Panc1 (cell line): ENCODE results near the gene EHBP1L1. TPM values are rescaled to one million over a fixed set of nuclear protein-coding genes. Genes with fewer than 3 reads are reported as not detected.
A peak's percentile ranks its signal among the peaks of the same experiment; 100 is the strongest.

Experiments
- ATAC-seq: fragments of 200-7000 bp; cut with Tn5 transposase; 2 replicates; pipeline ENCODE4 v1.9.1; 2020; ENCODE audit warnings: mild to moderate bottlenecking, moderate library complexity
- BruUV-seq: library from RNA; stranded (reverse); fragments of 400-500 nt; replicated peaks from 2 replicates; lab custom pipeline; 2021; lab: Mats Ljungman, UMichigan
- CTCF ChIA-PET: fragments of 300-600 bp; sonication (Branson Sonifier 250); formaldehyde crosslinking; loops from one replicate; lab custom pipeline; 2022; ENCODE audit warnings: antibody characterized with exemption; lab: Charles Lee
- POLR2A ChIA-PET: fragments of 300-600 bp; sonication (Branson Sonifier 250); formaldehyde crosslinking; loops from one replicate; lab custom pipeline; 2022; ENCODE audit warnings: antibody characterized with exemption; lab: Charles Lee
- DNase-seq: peaks from one replicate; pipeline ENCODE4 v3.0.0-alpha.2; 2010; ENCODE audit warnings: low read depth, low spot score
- H3K27ac ChIP-seq: 2 replicates; pipeline ENCODE4 v1.5.1; 2011; ENCODE audit warnings: mild to moderate bottlenecking, low read length, inconsistent platforms
- H3K27me3 ChIP-seq: fragments of 200-500 bp; sonication (Bioruptor generic); 2 replicates; pipeline ENCODE4 v1.6.0; 2014; ENCODE audit warnings: low read length, inconsistent platforms; ENCODE audit not compliant: control insufficient read depth, insufficient read depth
- H3K36me3 ChIP-seq: fragments of 200-500 bp; sonication (Bioruptor generic); 2 replicates; pipeline ENCODE4 v1.5.1; 2014; ENCODE audit warnings: inconsistent platforms, mild to moderate bottlenecking, low read length, moderate library complexity; ENCODE audit not compliant: control insufficient read depth, insufficient read depth
- H3K4me1 ChIP-seq: 2 replicates; pipeline ENCODE4 v1.5.1; 2011; ENCODE audit warnings: inconsistent platforms, mild to moderate bottlenecking, low read length, moderate library complexity; ENCODE audit not compliant: control insufficient read depth, insufficient read depth
- H3K4me3 ChIP-seq, 2 experiments: 2 replicates each; pipeline ENCODE4 v1.5.1; 2011 to 2012; ENCODE audit warnings: low read depth in 2 of 2, low read length in 2 of 2, mild to moderate bottlenecking in 2 of 2, inconsistent platforms in 1 of 2, moderate library complexity in 1 of 2
- H3K9me3 ChIP-seq: fragments of 200-500 bp; sonication (Bioruptor generic); 2 replicates; pipeline ENCODE4 v1.5.1; 2014; ENCODE audit warnings: low read depth, mild to moderate bottlenecking, inconsistent platforms, low read length, moderate library complexity; ENCODE audit not compliant: control insufficient read depth, insufficient read depth
- POLR2AphosphoS5 ChIP-seq: IDR thresholded peaks from 2 replicates; pipeline ENCODE4 v1.6.1; 2012; ENCODE audit warnings: mild to moderate bottlenecking, low read depth, low read length, moderate library complexity
- SIN3A ChIP-seq: IDR thresholded peaks from 2 replicates; pipeline ENCODE4 v1.6.1; 2012; ENCODE audit warnings: low read depth, mild to moderate bottlenecking, low read length, moderate library complexity, borderline replicate concordance; ENCODE audit not compliant: insufficient read depth
- TCF7L2 ChIP-seq: IDR thresholded peaks from 2 replicates; pipeline ENCODE4 v1.6.1; 2011; ENCODE audit warnings: mild to moderate bottlenecking, low read depth, low read length, inconsistent platforms
- in situ Hi-C: cut with HindIII; loops from 2 replicates; pipeline ENCODE4 v1.10.0; 2016; ENCODE audit warnings: low sequenced_read_pairs, low pct_unique_long_range_greater_than_20kb
- intact Hi-C: fragments of 100-400 bp; cut with micrococcal nuclease; formaldehyde crosslinking; loops from one replicate; pipeline ENCODE4 v1.10.0; 2022; ENCODE audit not compliant: unreplicated experiment
- total RNA-seq: library from RNA; stranded (reverse); gene quantifications from one replicate; pipeline ENCODE4 v1.2.1, GENCODE V29; 2021; ENCODE audit not compliant: unreplicated experiment
- TF ChIP-seq, protein P1 (sequence below): fragments of 450-650 bp; IDR thresholded peaks from 2 replicates; pipeline ENCODE4 v1.5.1; 2017; ENCODE audit warnings: mild to moderate bottlenecking
- TF ChIP-seq, protein P2 (sequence below), 2 experiments: IDR thresholded peaks; 2 replicates each; pipeline ENCODE4 v1.6.1; 2011 to 2012; ENCODE audit warnings: low read depth in 2 of 2, control low read depth in 1 of 2, low read length in 1 of 2, mild to moderate bottlenecking in 1 of 2, moderate library complexity in 1 of 2; ENCODE audit not compliant: insufficient read depth in 1 of 2

EHBP1L1 gene
- total RNA-seq, 1 experiment from 2014 or later = 108 TPM

DNA sequence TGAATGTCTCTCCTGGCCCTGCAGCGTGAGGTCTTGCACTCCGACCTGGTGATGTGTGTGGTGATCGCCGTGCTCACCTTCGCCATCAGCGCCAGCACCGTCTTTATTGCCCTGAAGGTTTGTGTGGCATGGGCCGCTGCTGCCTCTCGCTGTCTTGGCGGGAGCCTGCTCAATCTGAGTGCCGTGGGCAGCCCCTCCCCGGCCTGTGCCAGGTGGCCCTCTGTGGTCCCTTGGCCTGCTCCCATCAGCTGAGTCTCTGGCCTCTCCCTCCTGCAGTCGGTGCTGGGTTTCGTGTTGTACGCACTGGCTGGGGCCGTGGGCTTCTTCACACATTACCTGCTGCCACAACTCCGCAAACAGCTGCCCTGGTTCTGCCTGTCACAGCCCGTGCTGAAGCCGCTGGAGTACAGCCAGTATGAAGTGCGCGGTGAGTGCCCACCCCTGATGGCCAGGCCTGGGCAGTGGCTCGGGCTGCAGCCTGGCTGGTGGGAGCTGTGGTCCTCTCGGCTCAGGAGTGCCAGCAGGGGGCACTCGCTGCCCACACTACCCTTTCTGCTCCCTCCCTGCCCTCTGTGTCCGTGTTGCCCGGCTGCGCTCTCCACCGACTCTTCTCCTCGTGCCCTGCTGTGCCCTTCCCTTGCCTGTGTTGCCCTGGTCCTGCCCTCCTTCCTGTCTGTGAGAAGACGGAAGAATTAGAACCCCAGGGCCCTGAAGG lies 49.9 kb downstream of the EHBP1L1 start:
- Histone ChIP-seq H3K4me1 (no peaks in the 10 kb centered on the region), H3K27me3 (no peaks in the 10 kb centered on the region), H3K4me3 (no peak overlapping the region), H3K27ac (no peak overlapping the region), H3K36me3 (peaks cover 14% of the 10 kb centered on the region), H3K9me3 (no peaks in the 10 kb centered on the region)
- peak; percentile 80 for ATAC-seq
- BruUV-seq = no TSS peak
- no peak for DNase-seq
- intact Hi-C loops (no loop called here), in situ Hi-C loops (no loop called here)
- ChIA-PET CTCF (interaction anchor here (0.6 to 1.1 kb wide), 2 partner anchors 38 to 54 kb away, joined by 3 read pairs; no protein-coding TSS in a partner anchor), POLR2A (no interaction called here)
- TF ChIP-seq POLR2AphosphoS5 (0 out of 2 replicates have a peak, but pooled peaks have one; percentile 2), SIN3A (no peak)
- TF ChIP-seq, protein P1, sequence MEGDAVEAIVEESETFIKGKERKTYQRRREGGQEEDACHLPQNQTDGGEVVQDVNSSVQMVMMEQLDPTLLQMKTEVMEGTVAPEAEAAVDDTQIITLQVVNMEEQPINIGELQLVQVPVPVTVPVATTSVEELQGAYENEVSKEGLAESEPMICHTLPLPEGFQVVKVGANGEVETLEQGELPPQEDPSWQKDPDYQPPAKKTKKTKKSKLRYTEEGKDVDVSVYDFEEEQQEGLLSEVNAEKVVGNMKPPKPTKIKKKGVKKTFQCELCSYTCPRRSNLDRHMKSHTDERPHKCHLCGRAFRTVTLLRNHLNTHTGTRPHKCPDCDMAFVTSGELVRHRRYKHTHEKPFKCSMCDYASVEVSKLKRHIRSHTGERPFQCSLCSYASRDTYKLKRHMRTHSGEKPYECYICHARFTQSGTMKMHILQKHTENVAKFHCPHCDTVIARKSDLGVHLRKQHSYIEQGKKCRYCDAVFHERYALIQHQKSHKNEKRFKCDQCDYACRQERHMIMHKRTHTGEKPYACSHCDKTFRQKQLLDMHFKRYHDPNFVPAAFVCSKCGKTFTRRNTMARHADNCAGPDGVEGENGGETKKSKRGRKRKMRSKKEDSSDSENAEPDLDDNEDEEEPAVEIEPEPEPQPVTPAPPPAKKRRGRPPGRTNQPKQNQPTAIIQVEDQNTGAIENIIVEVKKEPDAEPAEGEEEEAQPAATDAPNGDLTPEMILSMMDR = no peak; the same call in 1 of the 2 replicates

DNA sequence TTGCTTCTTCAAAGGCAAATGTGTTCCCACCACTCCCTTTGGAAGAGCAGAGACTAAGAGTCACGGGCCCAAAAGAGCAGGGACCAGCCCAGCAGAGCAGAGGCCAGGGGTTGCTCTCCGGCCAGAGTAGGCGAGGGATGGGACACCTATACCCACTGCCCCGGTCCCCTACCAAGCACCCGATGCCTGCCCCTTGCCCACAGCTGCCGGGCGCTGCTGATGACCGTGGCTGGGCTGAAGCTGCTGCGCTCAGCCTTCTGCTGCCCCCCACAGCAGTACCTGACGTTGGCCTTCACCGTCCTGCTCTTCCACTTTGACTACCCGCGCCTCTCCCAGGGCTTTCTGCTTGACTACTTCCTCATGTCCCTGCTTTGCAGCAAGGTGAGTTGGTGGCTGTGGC lies 51.3 kb downstream of the EHBP1L1 start:
- H3K27me3 ChIP-seq = no peaks in the 10 kb centered on the region
- H3K9me3 ChIP-seq = no peaks in the 10 kb centered on the region
- in situ Hi-C loops (no loop called here), intact Hi-C loops (no loop called here)
- peaks cover 14% of the 10 kb centered on the region for H3K36me3 ChIP-seq
- POLR2A ChIA-PET = interaction anchor here (1.6 kb wide), 1 partner anchor 11 kb away, joined by 3 read pairs; the partner anchor contains the start of gene SIPA1
- ATAC-seq = no peak
- H3K4me1 ChIP-seq = no peaks in the 10 kb centered on the region
- no TSS peak for BruUV-seq
- no peak overlapping the region for H3K27ac ChIP-seq
- H3K4me3 ChIP-seq = no peak overlapping the region
- no peak for DNase-seq
- CTCF ChIA-PET = no interaction called here
- TF ChIP-seq, protein P1 = no peak
- no peak for TF ChIP-seq TCF7L2
- TF ChIP-seq, protein P2, sequence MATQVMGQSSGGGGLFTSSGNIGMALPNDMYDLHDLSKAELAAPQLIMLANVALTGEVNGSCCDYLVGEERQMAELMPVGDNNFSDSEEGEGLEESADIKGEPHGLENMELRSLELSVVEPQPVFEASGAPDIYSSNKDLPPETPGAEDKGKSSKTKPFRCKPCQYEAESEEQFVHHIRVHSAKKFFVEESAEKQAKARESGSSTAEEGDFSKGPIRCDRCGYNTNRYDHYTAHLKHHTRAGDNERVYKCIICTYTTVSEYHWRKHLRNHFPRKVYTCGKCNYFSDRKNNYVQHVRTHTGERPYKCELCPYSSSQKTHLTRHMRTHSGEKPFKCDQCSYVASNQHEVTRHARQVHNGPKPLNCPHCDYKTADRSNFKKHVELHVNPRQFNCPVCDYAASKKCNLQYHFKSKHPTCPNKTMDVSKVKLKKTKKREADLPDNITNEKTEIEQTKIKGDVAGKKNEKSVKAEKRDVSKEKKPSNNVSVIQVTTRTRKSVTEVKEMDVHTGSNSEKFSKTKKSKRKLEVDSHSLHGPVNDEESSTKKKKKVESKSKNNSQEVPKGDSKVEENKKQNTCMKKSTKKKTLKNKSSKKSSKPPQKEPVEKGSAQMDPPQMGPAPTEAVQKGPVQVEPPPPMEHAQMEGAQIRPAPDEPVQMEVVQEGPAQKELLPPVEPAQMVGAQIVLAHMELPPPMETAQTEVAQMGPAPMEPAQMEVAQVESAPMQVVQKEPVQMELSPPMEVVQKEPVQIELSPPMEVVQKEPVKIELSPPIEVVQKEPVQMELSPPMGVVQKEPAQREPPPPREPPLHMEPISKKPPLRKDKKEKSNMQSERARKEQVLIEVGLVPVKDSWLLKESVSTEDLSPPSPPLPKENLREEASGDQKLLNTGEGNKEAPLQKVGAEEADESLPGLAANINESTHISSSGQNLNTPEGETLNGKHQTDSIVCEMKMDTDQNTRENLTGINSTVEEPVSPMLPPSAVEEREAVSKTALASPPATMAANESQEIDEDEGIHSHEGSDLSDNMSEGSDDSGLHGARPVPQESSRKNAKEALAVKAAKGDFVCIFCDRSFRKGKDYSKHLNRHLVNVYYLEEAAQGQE (IDR thresholded peaks at IDR 0.05; ENCODE audit: insufficient read depth in 1 of 2, low read depth in 2 of 2, low read length in 1 of 2) = no peak
- TF ChIP-seq POLR2AphosphoS5 = no peak
- no peak for TF ChIP-seq SIN3A
